Mucosa of descending colon (tissue), 3 donors: ENCODE data around the gene TST. TPM values are rescaled to one million over a fixed set of nuclear protein-coding genes. Genes with fewer than 3 reads are reported as not detected.

Experiments used
- ATAC-seq: fragments of 200-7000 bp; cut with Tn5 transposase; one replicate; pipeline ENCODE4 v1.9.1; 2020; ENCODE audit warnings: mild to moderate bottlenecking, moderate library complexity
- DNase-seq, 3 donors: peaks; one replicate each; pipeline ENCODE4 v3.0.0-alpha.2; 2020
- H3K36me3 ChIP-seq: fragments of 200-600 bp; one replicate; pipeline ENCODE4 v1.8.0; 2021; ENCODE audit warnings: low read depth, mild to moderate bottlenecking
- H3K4me1 ChIP-seq: fragments of 200-600 bp; one replicate; pipeline ENCODE4 v1.8.0; 2021; ENCODE audit warnings: low read depth, mild to moderate bottlenecking
- H3K4me3 ChIP-seq: fragments of 200-600 bp; one replicate; pipeline ENCODE4 v1.8.0; 2021; ENCODE audit warnings: mild to moderate bottlenecking
- H3K9me3 ChIP-seq: fragments of 200-600 bp; one replicate; pipeline ENCODE4 v1.8.0; 2021; ENCODE audit warnings: mild to moderate bottlenecking
- CTCF ChIP-seq: fragments of 200-600 bp; IDR thresholded peaks from one replicate; pipeline ENCODE4 v1.8.0; 2022; ENCODE audit warnings: antibody characterized with exemption, mild to moderate bottlenecking
- intact Hi-C, 2 donors: fragments of 100-400 bp; cut with DNase I in 1 of 2; cut with micrococcal nuclease in 1 of 2; formaldehyde crosslinking; loops; one replicate each; pipeline versions ENCODE4 v1.11.0 to v1.11.1; 2022; cut with DNase I, micrococcal nuclease
- long read RNA-seq, 2 donors: library from polyadenylated mRNA; unstranded; transcript quantifications; one replicate each; pipeline ENCODE4 v2.0.0, GENCODE V29; 2019 to 2021
- total RNA-seq, 3 donors: library from RNA; stranded (reverse); fragmentation: NEBNext Ultra II Directional in 2 of 3; extraction: Animal tissue kit (Norgen Biotek cat#: 25700) in 2 of 3; gene quantifications; one replicate each; pipeline versions ENCODE4 v1.2.1 to v1.2.4, GENCODE V29; 2021 to 2023
- donor health status: DM: no; HTN: no; CAD: no; lungs with moderate emphysema.
- donor health status: DM: no; HTN: no; CAD: no.
- donor health status: DM: no; HTN: yes; CAD: no.

Gene TST
- total RNA-seq = 100 to 1,000 TPM; 170 to 494 (median 337) TPM
- long read RNA-seq, donor 1, transcript TST-201 (3 exons, 1,211 nt) = minor isoform, 42 of 165 reads
- long read RNA-seq, donor 1, transcript TST-202 (2 exons, 1,797 nt) = major isoform, 101 of 165 reads
- long read RNA-seq, donor 1, partial matches to known transcripts = 4 of 165 reads
- long read RNA-seq, donor 1, other reads (novel, unspliced or antisense) = 18 of 165 reads
- long read RNA-seq, donor 2, transcript TST-201 (3 exons, 1,211 nt) = minor isoform, 39 of 96 reads
- long read RNA-seq, donor 2, transcript TST-202 (2 exons, 1,797 nt) = major isoform, 51 of 96 reads
- long read RNA-seq, donor 2, partial matches to known transcripts = 1 of 96 reads
- long read RNA-seq, donor 2, other reads (novel, unspliced or antisense) = 5 of 96 reads

DNA sequence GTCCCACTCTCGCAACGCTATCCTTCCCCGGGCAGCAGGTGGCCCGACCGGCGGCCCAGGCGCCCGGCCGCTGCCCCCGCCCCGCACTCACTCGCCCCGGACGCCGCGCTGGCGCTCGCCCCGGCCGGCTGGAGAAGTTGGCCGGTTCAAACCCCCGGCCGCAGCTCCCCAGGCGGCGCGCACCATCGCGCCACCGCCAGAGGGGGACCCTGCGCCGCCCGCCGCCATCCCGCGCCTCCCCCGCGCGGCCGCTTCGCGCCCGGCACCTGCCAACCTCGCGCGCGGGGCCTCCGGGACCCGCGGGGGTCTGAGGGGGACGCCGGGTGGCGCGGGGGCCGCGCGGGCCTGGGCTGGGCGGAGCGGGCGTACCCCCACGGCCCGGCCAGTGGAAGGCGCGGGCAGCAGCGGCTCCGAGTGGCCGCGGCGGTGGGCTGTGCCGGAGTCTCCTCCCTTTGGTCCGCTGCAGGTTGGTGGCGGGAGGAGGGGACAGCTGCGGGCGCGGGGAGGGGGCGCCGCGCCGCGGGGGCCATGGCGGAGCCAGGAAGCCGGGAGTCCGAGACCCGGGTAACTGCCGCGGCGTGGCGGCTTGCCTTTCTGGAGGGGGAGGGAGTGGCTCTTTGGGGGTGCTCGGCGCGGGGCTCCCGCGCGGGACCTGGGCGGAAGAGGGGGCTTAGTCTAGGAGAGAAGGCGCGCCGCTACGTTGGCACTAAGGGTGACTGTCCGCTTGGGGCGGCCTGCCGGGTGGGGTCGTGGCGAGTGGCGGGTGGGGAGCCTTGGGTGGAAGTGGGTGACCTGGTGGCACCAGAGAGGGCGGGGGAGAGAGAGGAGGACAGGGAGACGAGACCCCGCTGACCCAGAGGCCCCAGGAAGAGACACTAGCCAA is at the start of gene TST, which contains the start of gene MPST:
TSS of gene TST (minus strand) at position 139 of the 883 bp plus-strand sequence. CDS start 715 bp downstream, outside the sequence.
TSS of gene MPST (plus strand) at position 434 of the 883 bp plus-strand sequence. CDS start at position 529, 95 bp downstream.
- peak within 1 kb of the TSS; percentile 90 for H3K4me3 ChIP-seq
- H3K4me1 ChIP-seq = peaks cover 60% of the 10 kb centered on the region
- DNase-seq (peak; percentile 79 to 89 (median 86)), ATAC-seq (peak; percentile 47)
- H3K9me3 ChIP-seq = no peaks in the 10 kb centered on the region
- H3K36me3 ChIP-seq = peaks cover 3% of the 10 kb centered on the region
- TF ChIP-seq CTCF = no peak
- intact Hi-C loops = no loop called here

GRCh38 chr22:37068859-37069258 is 49.6 kb upstream of the TST start:
- H3K36me3 ChIP-seq = no peaks in the 10 kb centered on the region
- peaks cover 6% of the 10 kb centered on the region for H3K4me1 ChIP-seq
- H3K9me3 ChIP-seq = no peaks in the 10 kb centered on the region
- DNase-seq = no peak
- no peak overlapping the region for H3K4me3 ChIP-seq
- ATAC-seq = peak; percentile 37
- no peak for TF ChIP-seq CTCF
- intact Hi-C loops = no loop called here

DNA sequence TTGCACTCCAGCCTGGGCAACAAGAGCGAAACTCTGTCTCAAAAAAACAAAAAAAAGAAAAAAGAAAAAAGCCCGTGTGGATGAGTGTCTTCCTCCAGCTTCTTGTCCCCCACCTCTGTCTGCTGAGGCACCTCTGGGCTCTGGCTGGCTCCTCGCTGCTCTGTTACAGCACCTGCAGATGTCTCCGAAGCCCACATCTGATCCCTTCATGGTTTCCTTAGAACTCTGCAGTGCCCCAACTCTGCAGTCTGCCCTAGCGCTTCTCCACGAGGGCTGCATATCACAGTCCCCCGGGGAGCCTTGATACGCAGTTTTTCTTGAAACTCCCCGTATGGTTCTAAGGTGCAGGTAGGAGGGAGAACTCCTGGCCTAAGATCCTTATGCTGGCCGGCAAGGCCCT is 48.2 kb upstream of the TST start:
- H3K9me3 ChIP-seq = no peaks in the 10 kb centered on the region
- H3K4me1 ChIP-seq = peaks cover 12% of the 10 kb centered on the region
- intact Hi-C loops = no loop called here
- ATAC-seq = no peak
- DNase-seq = no peak
- no peaks in the 10 kb centered on the region for H3K36me3 ChIP-seq
- no peak overlapping the region for H3K4me3 ChIP-seq
- no peak for TF ChIP-seq CTCF

GRCh38 chr22:37065961-37066360 is 46.7 kb upstream of the TST start:
- no peak for TF ChIP-seq CTCF
- Histone ChIP-seq H3K9me3 (no peaks in the 10 kb centered on the region), H3K4me3 (no peak overlapping the region), H3K36me3 (no peaks in the 10 kb centered on the region), H3K4me1 (peaks cover 12% of the 10 kb centered on the region)
- DNase-seq = no peak
- ATAC-seq = no peak
- intact Hi-C loops = no loop called here

GRCh38 chr22:37065180-37065579 is 45.9 kb upstream of the TST start:
- ATAC-seq (no peak), DNase-seq (no peak)
- intact Hi-C loops = no loop called here
- Histone ChIP-seq H3K4me1 (peaks cover 12% of the 10 kb centered on the region), H3K36me3 (no peaks in the 10 kb centered on the region), H3K4me3 (no peak overlapping the region), H3K9me3 (no peaks in the 10 kb centered on the region)
- TF ChIP-seq CTCF = no peak
